K562 (cell line): ENCODE measurements around the gene LRRC58.

Experiments
- ESRRA ChIP-seq: fragments of 450-650 bp; IDR thresholded peaks from 2 replicates; pipeline ENCODE4 v1.6.1; 2014; ENCODE audit warnings: low read depth, mild to moderate bottlenecking, moderate library complexity, borderline replicate concordance
- GTF2A2 ChIP-seq: IDR thresholded peaks from 2 replicates; pipeline ENCODE4 v1.6.1; 2016; ENCODE audit warnings: mild to moderate bottlenecking, missing genetic modification characterization, missing compliant biosample characterization
- JUNB ChIP-seq: fragments of 450-650 bp; formaldehyde crosslinking; conservative IDR thresholded peaks from 2 replicates; pipeline ENCODE4 v1.4.0; 2020; ENCODE audit warnings: mild to moderate bottlenecking
- POLR2AphosphoS2 ChIP-seq: IDR thresholded peaks from 2 replicates; pipeline ENCODE4 v1.6.1; 2012; ENCODE audit warnings: low read length, improper control_type of control experiment
- TF ChIP-seq, protein P1 (sequence below), 2 experiments: fragments of 250-450 bp in 1 of 2; fragments of 450-650 bp in 1 of 2; sonication (Bioruptor Pico) in 1 of 2; IDR thresholded peaks; 2 replicates each; pipeline versions ENCODE4 v1.6.1 to v1.8.0; 2016 to 2021; ENCODE audit warnings: mild to moderate bottlenecking in 2 of 2, moderate library complexity in 2 of 2, missing compliant biosample characterization in 1 of 2, missing genetic modification characterization in 1 of 2

DNA sequence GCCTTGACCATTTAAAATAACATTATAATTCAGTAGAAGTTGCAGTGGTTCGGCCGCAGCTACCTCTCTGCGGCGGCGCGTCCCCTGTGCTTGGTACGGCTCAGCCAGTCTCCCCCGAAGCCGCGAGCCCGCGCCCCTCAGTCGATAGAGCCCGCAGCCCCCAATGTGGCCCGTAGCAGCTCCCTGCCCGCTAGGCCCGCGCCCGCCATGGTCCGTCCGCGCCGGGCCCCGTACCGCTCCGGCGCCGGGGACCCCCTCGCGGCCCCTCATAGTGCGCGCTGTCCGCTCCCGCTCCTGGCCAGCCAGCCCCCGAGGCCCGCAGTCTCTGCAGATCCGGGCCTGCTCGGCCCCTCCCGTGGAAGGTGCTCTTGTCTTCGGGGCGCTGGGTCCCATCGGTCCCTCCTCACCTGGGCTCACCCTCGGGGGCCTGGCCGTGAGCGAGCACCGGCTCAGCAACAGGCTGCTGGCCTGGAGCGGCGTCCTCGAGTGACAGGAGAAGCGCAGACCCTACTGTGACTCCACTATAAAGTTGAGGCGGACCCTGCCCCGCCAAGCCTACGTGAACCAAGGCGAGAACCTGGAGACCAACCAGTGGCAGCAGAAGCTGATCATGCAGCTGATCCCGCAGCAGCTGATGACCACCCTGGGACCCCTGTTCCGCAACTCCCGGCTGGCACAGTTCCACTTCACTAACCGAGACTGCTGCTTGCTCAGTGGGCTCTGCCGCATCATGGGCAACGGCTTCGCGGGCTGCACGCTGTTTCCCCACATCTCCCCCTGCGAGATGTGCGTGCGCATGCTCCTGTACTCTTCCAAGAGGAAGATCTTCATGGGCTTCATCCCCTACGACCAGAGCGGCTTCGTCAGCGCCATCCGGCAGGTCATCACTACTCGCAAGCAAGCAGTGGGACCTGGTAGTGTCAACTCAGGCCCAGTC is 42.4 kb downstream of the LRRC58 start:
- TF ChIP-seq POLR2AphosphoS2 (no peak), GTF2A2 (tag) (no peak), JUNB (CRISPR knock-in tag) (no peak), ESRRA (no peak)
- TF ChIP-seq, protein P1, sequence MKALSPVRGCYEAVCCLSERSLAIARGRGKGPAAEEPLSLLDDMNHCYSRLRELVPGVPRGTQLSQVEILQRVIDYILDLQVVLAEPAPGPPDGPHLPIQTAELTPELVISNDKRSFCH (CRISPR knock-in tag; IDR thresholded peaks at IDR 0.05): no peak
- TF ChIP-seq, protein P1 (tag; IDR thresholded peaks at IDR 0.05): no peak
